ENCODE data around the gene CDIP1.
A peak's percentile ranks its signal among the peaks of the same experiment; 100 is the strongest.

The CDIP1 gene

DNA sequence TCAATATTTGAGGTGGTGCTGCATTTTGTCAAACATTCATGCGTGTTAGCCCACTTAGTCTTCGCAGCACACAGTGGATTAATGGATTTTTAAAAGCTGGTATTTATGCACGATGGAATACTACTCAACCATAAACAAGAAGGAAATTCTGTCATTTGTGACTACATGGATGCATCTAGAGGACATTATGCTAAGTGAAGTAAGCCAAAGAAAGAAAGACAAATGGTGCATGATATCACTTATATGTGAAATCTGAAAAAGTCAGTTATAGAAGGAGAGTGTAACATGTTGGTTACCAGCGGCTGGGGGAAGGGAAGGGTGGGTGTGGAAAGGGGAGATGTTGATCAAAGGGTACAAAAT lies 39.4 kb downstream of the CDIP1 start:
- peaks cover 21 to 47% of the 10 kb centered on the region in 2 donors for H3K4me1 Mint-ChIP-seq
- DNase-seq (no peak), ATAC-seq (replicated peaks) (no peak)
- no peak overlapping the region for H3K27ac Mint-ChIP-seq
- no peaks in the 10 kb centered on the region for H3K27me3 Mint-ChIP-seq
- no peaks in the 10 kb centered on the region for H3K9me3 Mint-ChIP-seq
- H3K36me3 Mint-ChIP-seq, result peaks cover 9 to 14% of the 10 kb centered on the region in 2 donors
- H3K4me3 Mint-ChIP-seq, result no peak overlapping the region

DNA sequence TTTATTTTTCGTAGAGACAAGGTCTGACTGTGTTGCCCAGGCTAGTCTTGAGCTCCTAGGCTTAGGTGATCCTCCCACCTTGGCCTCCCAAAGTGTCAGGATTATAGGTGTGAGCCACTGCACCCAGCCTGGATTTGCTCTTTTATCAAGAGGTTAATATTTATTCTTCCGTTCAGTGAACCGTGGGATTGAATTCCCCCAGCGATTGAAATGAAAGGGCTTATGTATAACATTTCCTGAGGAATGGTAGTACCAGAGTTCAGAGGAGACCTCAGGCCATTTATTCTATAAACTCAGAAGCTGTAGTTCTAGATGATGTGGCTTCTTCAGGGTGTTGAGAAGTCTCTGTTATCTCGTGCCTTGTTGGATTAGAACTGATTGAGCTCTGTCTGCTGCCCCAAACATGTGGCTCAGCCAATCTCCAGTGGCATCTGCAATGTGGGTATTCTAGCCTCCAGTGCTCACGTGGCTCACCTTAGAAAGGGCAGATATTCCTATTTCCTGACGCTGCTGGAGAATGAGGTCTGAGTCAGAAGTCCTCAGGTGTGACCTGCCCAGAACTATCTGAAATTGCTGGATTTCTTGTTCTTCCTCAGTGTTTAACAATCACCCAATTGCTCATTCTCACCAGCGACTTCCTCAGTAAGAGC lies 39.9 kb downstream of the CDIP1 start:
- H3K27me3 Mint-ChIP-seq, result no peaks in the 10 kb centered on the region

DNA sequence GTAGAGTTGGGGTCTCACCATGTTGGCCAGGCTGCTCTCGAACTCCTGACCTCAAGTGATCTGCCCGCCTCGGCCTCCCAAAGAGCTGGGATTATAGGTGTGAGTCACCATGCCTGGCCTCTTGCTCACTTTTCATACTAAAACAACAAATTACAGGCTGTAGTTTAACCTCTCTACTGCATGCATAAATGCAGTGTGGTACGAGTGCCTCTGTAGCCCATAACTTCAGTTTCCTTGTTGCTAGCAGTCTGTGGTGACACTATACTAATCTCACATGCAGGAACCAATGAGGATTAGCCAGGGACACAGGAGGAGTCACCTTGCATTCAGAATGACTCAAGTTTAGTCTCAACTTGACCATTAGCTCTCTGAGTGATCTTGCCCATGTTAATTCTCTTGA lies 42.3 kb downstream of the CDIP1 start:
- Mint-ChIP-seq H3K4me1 (peaks cover 15 to 34% of the 10 kb centered on the region in 2 donors), H3K4me3 (no peak overlapping the region), H3K9me3 (no peaks in the 10 kb centered on the region), H3K27ac (peak overlapping the region; percentile 20), H3K36me3 (peaks cover 12 to 21% of the 10 kb centered on the region in 2 donors), H3K27me3 (no peaks in the 10 kb centered on the region)
- DNase-seq, result no peak
- no peak for ATAC-seq (replicated peaks)

More for the DNA sequence above, 39.9 kb downstream of the CDIP1 start:
- Mint-ChIP-seq H3K27ac (no peak overlapping the region), H3K4me1 (peaks cover 18 to 42% of the 10 kb centered on the region in 2 donors), H3K4me3 (no peak overlapping the region), H3K36me3 (peaks cover 9 to 14% of the 10 kb centered on the region in 2 donors), H3K9me3 (no peaks in the 10 kb centered on the region)
- DNase-seq (no peak), ATAC-seq (replicated peaks) (no peak)

DNA sequence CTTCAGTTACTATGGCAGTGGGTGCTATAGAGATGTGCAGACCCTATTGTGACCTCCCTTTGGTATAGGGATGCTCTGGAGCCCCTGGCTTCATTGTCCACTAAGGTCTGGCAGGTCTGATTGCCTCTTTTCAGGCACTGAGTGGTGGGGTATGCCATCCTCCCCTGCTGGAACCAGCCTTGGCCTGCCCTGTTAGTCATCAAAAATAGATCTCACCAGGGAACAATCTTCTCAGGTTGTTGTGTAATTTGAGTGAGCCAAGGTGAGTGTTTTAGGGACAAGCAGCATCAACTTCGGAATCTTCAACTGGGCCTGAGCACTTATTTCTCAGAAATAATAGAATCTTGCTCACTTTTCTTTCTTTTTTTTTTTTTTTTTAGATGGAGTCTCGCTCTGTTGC lies 42.8 kb downstream of the CDIP1 start:
- Mint-ChIP-seq H3K36me3 (peaks cover 12 to 21% of the 10 kb centered on the region in 2 donors), H3K4me1 (peaks cover 15 to 31% of the 10 kb centered on the region in 2 donors), H3K27me3 (no peaks in the 10 kb centered on the region), H3K27ac (peak overlapping the region; percentile 20), H3K4me3 (no peak overlapping the region), H3K9me3 (no peaks in the 10 kb centered on the region)
- DNase-seq (no peak), ATAC-seq (replicated peaks) (no peak)

DNA sequence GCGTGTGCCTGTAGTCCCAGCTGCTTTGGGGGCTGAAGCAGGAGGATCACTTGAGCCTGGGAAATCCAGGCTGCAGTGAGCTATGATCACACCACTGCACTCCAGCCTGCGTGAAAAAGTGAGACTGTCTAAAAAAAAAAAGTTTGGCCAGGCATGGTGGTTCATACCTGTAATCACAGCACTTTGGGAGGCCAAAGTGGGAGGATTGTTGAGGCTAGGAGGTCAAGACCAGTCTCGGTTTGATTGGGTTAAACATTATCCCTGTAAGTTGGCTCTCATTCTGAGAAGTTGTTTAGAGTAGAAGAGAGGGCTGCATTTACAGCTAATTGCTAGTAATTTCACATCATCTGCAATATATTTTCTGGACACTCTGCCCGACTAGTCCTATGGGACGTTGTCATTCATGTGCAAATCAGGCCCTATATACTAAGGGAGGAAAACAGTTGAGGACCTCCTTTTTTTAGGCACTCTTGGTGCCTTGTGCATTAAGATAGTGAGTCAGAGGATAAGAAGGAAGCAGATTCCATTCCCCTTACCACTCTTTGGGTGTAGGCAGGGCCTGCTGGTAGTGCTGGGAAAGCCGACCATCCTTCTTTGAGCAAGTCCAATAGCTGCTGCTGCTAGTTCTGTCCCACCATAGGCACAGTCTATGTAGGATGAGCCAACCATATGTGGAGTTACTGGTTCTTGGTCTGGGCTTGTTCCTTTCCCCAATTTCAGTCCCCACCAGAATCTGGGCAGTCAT lies 43.7 kb downstream of the CDIP1 start:
- H3K27ac Mint-ChIP-seq, result peak overlapping the region; percentile 37
- no peaks in the 10 kb centered on the region for H3K27me3 Mint-ChIP-seq
- no peaks in the 10 kb centered on the region for H3K9me3 Mint-ChIP-seq
- H3K4me3 Mint-ChIP-seq, result no peak overlapping the region
- peaks cover 15 to 37% of the 10 kb centered on the region in 2 donors for H3K4me1 Mint-ChIP-seq
- ATAC-seq (replicated peaks), result no peak
- peaks cover 12 to 21% of the 10 kb centered on the region in 2 donors for H3K36me3 Mint-ChIP-seq
- DNase-seq, result no peak

DNA sequence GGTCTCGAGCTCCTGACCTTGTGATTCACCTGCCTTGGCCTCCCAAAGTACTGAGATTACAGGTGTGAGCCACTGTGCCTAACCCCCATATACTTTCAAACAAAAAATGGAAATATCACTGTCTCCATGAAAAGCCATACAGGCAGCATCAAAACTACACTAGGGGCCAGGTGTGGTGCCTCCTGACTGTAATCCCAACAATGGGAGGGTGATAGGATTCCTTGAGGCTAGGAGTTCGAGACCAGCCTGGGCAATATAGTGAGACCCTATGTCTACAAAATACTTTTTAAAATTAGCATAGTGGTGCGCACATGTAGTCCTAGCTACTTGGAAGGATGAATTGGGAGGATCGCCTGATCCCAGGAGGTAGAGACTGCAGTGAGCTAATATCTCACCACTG lies 46.7 kb downstream of the CDIP1 start:
- no peak overlapping the region for H3K4me3 Mint-ChIP-seq
- peaks cover 6 to 32% of the 10 kb centered on the region in 2 donors for H3K4me1 Mint-ChIP-seq
- no peaks in the 10 kb centered on the region for H3K9me3 Mint-ChIP-seq
- no peak overlapping the region for H3K27ac Mint-ChIP-seq
- H3K27me3 Mint-ChIP-seq, result no peaks in the 10 kb centered on the region
- DNase-seq, result no peak
- H3K36me3 Mint-ChIP-seq, result peaks cover 16 to 17% of the 10 kb centered on the region in 2 donors
- ATAC-seq (replicated peaks), result no peak

DNA sequence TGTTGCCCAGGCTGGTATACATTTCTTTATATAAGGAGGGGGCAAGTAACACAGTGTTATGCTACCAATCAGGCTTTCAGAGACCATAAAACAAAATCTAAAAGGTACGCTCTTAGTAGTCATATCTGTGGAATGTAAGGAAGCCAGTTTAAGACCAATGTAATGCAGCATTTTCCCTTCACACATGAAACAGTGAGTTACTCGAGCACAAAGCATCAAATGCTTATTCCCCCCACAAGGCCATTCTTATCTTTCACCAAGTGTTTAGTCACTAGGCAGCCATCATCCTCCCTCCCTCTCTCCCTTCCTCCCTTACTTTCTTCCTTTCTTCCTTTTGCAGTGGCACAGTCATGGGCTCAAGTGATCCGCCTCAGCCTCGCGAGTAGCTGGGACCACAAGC lies 49.5 kb downstream of the CDIP1 start:
- Mint-ChIP-seq H3K36me3 (peaks cover 16 to 28% of the 10 kb centered on the region in 2 donors), H3K27me3 (no peaks in the 10 kb centered on the region), H3K9me3 (no peaks in the 10 kb centered on the region), H3K27ac (no peak overlapping the region), H3K4me1 (peaks cover 4 to 26% of the 10 kb centered on the region in 2 donors), H3K4me3 (no peak overlapping the region)
- no peak for DNase-seq
- no peak for ATAC-seq (replicated peaks)

DNA sequence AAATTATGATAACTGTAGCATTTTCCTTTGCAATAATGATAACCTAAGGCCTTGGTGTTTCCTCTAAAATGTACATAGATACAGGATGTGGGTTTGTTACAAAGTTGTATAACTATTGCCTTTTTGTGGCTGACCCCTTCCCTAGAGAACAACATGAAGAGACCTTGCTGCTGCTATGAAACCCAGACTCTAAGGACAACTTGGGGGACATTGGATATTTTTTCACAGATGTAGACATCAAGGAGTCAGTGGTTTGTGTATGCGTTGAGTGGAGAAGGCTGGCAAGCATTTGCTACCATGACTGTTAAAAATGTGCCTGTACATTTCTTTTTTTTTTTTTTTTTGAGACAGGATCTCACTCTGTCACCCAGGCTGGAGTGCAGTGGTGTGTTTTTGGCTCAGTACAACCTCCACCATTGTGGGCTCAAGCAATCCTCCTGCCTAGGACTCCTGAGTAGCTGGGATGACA lies 50.0 kb downstream of the CDIP1 start:
- Mint-ChIP-seq H3K27ac (no peak overlapping the region), H3K4me1 (peaks cover 4 to 26% of the 10 kb centered on the region in 2 donors), H3K36me3 (peaks cover 17 to 26% of the 10 kb centered on the region in 2 donors), H3K4me3 (no peak overlapping the region), H3K9me3 (no peaks in the 10 kb centered on the region), H3K27me3 (no peaks in the 10 kb centered on the region)
- DNase-seq, result no peak
- ATAC-seq (replicated peaks), result no peak

DNA sequence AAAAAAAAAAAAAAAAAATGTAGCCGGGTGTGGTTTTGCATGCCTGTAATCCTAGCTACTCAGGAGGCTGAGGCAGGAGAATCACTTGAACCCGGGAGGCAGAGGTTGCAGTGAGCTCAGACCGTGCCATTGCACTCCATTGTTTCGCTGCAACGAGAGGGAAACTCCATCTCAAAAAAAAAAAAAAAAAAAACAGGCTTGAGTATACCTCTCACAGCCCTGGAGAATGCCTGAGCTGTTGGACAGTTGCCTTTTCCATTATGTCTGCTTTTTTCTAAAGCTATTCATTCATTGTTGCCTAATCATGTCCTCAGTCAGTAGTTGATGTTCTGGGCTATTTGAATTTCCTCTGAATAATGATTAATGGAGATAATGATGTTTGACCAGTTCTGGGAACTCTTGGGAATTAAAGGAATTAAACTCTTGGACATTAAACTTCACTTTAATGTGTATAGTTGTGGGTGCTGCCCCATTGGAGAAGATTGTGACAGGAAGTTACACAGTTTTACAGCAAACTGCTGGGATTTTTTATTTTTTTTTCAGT lies 50.5 kb downstream of the CDIP1 start:
- Mint-ChIP-seq H3K27me3 (no peaks in the 10 kb centered on the region), H3K27ac (no peak overlapping the region), H3K4me1 (peaks cover 2 to 25% of the 10 kb centered on the region in 2 donors), H3K9me3 (no peaks in the 10 kb centered on the region), H3K36me3 (peaks cover 14 to 23% of the 10 kb centered on the region in 2 donors), H3K4me3 (no peak overlapping the region)
- DNase-seq, result no peak
- no peak for ATAC-seq (replicated peaks)

DNA sequence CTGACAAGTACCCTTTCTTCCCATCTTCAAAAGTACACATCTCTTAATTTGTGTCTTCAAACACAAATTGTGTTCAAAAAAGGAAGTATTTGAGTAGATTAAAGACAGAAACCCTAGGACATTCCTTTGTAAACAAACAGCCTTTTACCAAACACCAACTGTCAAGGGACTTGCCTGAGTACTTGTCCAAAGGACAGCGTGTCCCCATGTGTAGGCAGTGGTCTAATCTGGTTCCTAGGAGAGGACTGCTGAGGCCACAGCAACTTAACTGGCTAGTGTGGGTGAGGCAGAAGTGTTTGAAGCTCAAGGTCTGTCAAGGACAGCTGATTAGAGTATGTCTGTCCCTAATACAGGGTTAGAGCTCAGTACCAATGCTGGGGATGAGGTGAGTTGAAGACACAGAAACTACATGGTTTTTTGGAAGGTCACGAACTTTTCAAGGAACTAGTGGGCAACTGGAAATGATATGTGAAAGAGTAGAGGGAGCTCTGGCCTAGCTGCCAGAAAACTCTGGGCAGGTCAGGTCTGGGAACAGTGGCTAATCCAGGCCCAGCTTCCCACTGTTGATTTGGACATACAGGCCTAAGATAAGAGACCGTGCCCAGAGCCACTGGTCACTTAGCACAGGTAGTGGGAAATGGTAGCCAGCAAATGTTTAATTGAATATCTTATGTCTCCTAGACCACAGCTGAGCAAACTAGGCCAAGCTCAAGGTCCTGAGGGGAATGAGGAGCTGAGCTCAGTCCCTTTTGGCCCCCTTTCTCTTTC lies 52.3 kb downstream of the CDIP1 start:
- Mint-ChIP-seq H3K4me3 (no peak overlapping the region), H3K9me3 (no peaks in the 10 kb centered on the region), H3K27ac (no peak overlapping the region), H3K27me3 (no peaks in the 10 kb centered on the region), H3K36me3 (peaks cover 16 to 23% of the 10 kb centered on the region in 2 donors), H3K4me1 (peaks cover 8 to 32% of the 10 kb centered on the region in 2 donors)
- ATAC-seq (replicated peaks) (no peak), DNase-seq (no peak)

DNA sequence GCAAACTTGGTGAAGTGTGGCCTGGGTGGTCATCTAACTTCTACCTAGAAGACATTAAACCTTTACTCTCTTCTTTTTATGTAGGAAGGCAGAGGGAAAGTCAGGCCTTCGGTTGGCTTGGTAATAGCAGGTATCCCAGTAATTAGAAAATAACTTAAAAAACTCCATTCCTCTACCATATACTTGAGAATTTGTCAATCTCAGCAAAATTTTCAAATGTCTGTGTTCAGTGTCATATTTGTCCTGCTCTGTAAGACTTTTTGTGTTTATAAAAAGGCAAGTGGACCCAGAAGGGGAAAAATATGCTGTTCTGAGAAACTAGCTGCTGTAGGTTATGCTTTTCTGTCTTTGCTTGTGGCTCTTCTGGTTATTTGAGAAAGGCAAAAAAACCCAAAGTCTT lies 56.6 kb downstream of the CDIP1 start:
- no peak overlapping the region for H3K27ac Mint-ChIP-seq
- no peaks in the 10 kb centered on the region for H3K9me3 Mint-ChIP-seq
- H3K4me3 Mint-ChIP-seq, result no peak overlapping the region
- peaks cover 7 to 18% of the 10 kb centered on the region in 2 donors for H3K36me3 Mint-ChIP-seq
- DNase-seq (no peak), ATAC-seq (replicated peaks) (no peak)
- H3K4me1 Mint-ChIP-seq, result peaks cover 13 to 32% of the 10 kb centered on the region in 2 donors
- no peaks in the 10 kb centered on the region for H3K27me3 Mint-ChIP-seq

DNA sequence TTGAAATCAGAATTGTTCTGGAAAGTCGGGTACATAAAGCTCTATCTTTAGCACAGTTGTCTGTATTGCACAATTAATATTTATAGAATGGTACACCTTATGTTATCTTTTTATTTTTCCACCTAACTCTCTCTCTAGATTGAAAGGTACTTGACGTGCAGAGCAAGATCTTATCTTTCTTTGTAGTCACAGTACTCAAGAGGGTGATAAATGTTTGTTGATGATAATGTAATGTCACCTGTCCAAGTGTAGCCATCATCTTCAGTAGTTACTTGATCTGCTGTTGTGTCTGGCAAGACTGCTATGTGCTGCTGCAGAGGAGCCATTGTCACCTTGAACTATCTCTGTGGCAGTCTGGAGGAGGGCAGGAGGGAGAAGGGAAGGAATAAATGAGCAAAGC lies 57.0 kb downstream of the CDIP1 start:
- Mint-ChIP-seq H3K27me3 (no peaks in the 10 kb centered on the region), H3K9me3 (no peaks in the 10 kb centered on the region), H3K27ac (no peak overlapping the region), H3K4me3 (no peak overlapping the region), H3K4me1 (peaks cover 13 to 35% of the 10 kb centered on the region in 2 donors), H3K36me3 (peaks cover 7 to 18% of the 10 kb centered on the region in 2 donors)
- no peak for DNase-seq
- no peak for ATAC-seq (replicated peaks)

DNA sequence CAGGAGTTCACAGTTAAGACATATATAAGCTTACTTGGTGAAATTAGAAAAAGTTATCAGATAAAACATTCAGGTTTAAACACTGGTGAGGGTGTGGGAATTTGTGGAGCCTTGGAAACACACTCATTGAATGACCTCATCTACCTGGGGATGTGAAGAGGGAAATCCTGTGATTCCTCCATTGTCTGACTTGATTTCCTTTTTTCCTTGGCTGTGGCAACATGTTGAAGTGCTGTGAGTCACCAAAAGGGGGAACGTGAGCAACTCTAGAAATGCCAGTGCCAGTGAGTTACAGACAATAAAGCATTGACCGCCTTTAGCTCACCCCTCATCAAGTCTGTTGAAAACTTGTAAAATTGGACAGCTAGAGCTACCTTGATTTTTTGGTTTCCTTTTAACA lies 60.6 kb downstream of the CDIP1 start:
- Mint-ChIP-seq H3K36me3 (peaks cover 2 to 9% of the 10 kb centered on the region in 2 donors), H3K4me1 (peaks cover 18 to 48% of the 10 kb centered on the region in 2 donors), H3K4me3 (peak overlapping the region; percentile 73 to 92), H3K27me3 (no peaks in the 10 kb centered on the region), H3K9me3 (no peaks in the 10 kb centered on the region), H3K27ac (no peak overlapping the region)
- no peak for ATAC-seq (replicated peaks)
- no peak for DNase-seq
